Panc1 (cell line): ENCODE results near the gene CADM1.

Source experiments
- CTCF ChIP-seq: fragments of 450-650 bp; IDR thresholded peaks from 2 replicates; pipeline ENCODE4 v1.5.1; 2017; ENCODE audit warnings: mild to moderate bottlenecking
- POLR2AphosphoS5 ChIP-seq: IDR thresholded peaks from 2 replicates; pipeline ENCODE4 v1.6.1; 2012; ENCODE audit warnings: mild to moderate bottlenecking, low read depth, low read length, moderate library complexity
- SIN3A ChIP-seq: IDR thresholded peaks from 2 replicates; pipeline ENCODE4 v1.6.1; 2012; ENCODE audit warnings: low read depth, mild to moderate bottlenecking, low read length, moderate library complexity, borderline replicate concordance; ENCODE audit not compliant: insufficient read depth
- TCF7L2 ChIP-seq: IDR thresholded peaks from 2 replicates; pipeline ENCODE4 v1.6.1; 2011; ENCODE audit warnings: mild to moderate bottlenecking, low read depth, low read length, inconsistent platforms
- TF ChIP-seq, protein P1 (sequence below), 2 experiments: IDR thresholded peaks; 2 replicates each; pipeline ENCODE4 v1.6.1; 2011 to 2012; ENCODE audit warnings: low read depth in 2 of 2, control low read depth in 1 of 2, low read length in 1 of 2, mild to moderate bottlenecking in 1 of 2, moderate library complexity in 1 of 2; ENCODE audit not compliant: insufficient read depth in 1 of 2

DNA sequence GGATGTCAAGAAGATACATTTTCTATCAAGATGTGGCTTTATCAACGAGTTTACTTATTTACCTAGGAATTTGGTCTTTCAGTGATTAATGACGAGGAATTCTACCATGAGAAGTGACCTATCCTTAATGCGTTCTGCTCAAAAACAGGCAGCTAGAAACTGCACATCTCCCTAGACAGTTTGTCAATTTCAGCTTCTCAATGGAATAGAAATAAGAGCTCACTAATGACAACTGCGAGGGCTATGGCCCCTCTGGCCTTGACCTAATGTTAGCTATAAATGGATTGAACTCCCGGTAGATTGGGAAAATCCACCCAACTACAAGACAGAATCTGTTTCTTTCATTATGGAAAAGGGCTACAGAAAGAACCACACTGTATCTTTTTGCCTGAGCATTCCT is 223.4 kb downstream of the CADM1 start:
- no peak for TF ChIP-seq CTCF
- no peak for TF ChIP-seq POLR2AphosphoS5
- TF ChIP-seq, protein P1, sequence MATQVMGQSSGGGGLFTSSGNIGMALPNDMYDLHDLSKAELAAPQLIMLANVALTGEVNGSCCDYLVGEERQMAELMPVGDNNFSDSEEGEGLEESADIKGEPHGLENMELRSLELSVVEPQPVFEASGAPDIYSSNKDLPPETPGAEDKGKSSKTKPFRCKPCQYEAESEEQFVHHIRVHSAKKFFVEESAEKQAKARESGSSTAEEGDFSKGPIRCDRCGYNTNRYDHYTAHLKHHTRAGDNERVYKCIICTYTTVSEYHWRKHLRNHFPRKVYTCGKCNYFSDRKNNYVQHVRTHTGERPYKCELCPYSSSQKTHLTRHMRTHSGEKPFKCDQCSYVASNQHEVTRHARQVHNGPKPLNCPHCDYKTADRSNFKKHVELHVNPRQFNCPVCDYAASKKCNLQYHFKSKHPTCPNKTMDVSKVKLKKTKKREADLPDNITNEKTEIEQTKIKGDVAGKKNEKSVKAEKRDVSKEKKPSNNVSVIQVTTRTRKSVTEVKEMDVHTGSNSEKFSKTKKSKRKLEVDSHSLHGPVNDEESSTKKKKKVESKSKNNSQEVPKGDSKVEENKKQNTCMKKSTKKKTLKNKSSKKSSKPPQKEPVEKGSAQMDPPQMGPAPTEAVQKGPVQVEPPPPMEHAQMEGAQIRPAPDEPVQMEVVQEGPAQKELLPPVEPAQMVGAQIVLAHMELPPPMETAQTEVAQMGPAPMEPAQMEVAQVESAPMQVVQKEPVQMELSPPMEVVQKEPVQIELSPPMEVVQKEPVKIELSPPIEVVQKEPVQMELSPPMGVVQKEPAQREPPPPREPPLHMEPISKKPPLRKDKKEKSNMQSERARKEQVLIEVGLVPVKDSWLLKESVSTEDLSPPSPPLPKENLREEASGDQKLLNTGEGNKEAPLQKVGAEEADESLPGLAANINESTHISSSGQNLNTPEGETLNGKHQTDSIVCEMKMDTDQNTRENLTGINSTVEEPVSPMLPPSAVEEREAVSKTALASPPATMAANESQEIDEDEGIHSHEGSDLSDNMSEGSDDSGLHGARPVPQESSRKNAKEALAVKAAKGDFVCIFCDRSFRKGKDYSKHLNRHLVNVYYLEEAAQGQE (IDR thresholded peaks at IDR 0.05; ENCODE audit: insufficient read depth in 1 of 2, low read depth in 2 of 2, low read length in 1 of 2): no peak
- no peak for TF ChIP-seq TCF7L2
- TF ChIP-seq SIN3A: no peak
